Epithelial cell of proximal tubule (primary cell): ENCODE data around the gene SYT12. TPM values are rescaled to one million over a fixed set of nuclear protein-coding genes. Genes with fewer than 3 reads are reported as not detected.

ENCODE experiments used
- DNase-seq: peaks from one replicate; pipeline ENCODE4 v3.0.0-alpha.2; 2011; ENCODE audit warnings: low read depth
- H3K4me3 ChIP-seq: 2 replicates; pipeline ENCODE4 v1.5.1; 2011; ENCODE audit warnings: low read depth, mild to moderate bottlenecking, low read length
- total RNA-seq: library from RNA; depleted of rRNA; stranded (reverse); fragments of >200 nt; gene quantifications from 2 replicates; pipeline ENCODE4 v1.2.3, GENCODE V29; 2015
- TF ChIP-seq, protein P1 (sequence below): conservative IDR thresholded peaks from 2 replicates; pipeline ENCODE4 v1.5.1; 2012; ENCODE audit warnings: low read depth, mild to moderate bottlenecking, low read length

SYT12 gene
- total RNA-seq, 1 donor from 2014 or later = 0.58 TPM

GRCh38 chr11:67024410-67024809, 1.5 kb downstream of the SYT12 start:
- TF ChIP-seq, protein P1, sequence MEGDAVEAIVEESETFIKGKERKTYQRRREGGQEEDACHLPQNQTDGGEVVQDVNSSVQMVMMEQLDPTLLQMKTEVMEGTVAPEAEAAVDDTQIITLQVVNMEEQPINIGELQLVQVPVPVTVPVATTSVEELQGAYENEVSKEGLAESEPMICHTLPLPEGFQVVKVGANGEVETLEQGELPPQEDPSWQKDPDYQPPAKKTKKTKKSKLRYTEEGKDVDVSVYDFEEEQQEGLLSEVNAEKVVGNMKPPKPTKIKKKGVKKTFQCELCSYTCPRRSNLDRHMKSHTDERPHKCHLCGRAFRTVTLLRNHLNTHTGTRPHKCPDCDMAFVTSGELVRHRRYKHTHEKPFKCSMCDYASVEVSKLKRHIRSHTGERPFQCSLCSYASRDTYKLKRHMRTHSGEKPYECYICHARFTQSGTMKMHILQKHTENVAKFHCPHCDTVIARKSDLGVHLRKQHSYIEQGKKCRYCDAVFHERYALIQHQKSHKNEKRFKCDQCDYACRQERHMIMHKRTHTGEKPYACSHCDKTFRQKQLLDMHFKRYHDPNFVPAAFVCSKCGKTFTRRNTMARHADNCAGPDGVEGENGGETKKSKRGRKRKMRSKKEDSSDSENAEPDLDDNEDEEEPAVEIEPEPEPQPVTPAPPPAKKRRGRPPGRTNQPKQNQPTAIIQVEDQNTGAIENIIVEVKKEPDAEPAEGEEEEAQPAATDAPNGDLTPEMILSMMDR = no peak
- DNase-seq = no peak

DNA sequence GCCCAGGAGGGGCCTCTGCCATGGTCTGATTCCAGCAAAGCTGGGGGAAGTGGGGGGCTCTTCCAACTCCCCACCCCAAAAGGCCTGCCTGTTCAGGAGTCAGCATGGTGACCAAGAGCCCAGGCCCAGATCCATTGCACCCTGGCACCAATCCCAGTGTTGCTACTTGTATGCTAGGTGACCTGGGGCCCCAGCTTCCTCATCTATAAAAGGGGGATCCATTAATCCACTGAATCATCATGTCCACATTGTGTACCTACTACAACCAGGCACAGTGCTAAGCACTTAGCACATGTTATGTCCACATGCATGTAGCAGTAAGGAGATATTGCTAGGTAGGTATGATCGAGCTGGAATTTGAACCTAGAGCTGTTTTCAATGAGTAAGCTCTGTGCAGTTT, 2.0 kb downstream of the SYT12 start:
- H3K4me3 ChIP-seq = no peak overlapping the region
- DNase-seq = no peak
- TF ChIP-seq, protein P1 = no peak

More at GRCh38 chr11:67024410-67024809, 1.5 kb downstream of the SYT12 start:
- H3K4me3 ChIP-seq = peak overlapping the region; percentile 56

DNA sequence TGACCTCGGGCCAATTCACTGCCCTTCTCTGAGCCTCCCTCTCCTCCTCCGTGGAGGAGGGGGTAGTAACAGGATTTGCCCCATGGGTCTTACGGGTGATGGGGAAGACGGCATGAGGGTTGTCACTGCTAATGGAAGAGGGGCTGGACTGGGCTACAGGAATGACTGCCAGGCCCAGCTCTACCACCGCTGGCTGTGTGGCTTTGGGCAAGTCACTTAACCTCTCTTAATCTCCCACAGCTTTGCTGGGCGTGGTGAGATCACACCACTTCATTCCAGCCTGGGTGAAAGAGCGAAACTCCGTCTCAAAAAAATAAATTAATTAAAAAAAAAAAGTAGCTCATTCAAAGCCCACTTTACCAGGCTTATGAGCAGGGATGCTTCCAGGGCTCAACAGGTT, 2.8 kb downstream of the SYT12 start:
- H3K4me3 ChIP-seq = no peak overlapping the region
- TF ChIP-seq, protein P1 = no peak
- no peak for DNase-seq

- TF ChIP-seq, protein P1 = no peak
- no peak overlapping the region for H3K4me3 ChIP-seq
- no peak for DNase-seq
Measured at GRCh38 chr11:67026941-67027340, 4.0 kb downstream of the SYT12 start.

DNA sequence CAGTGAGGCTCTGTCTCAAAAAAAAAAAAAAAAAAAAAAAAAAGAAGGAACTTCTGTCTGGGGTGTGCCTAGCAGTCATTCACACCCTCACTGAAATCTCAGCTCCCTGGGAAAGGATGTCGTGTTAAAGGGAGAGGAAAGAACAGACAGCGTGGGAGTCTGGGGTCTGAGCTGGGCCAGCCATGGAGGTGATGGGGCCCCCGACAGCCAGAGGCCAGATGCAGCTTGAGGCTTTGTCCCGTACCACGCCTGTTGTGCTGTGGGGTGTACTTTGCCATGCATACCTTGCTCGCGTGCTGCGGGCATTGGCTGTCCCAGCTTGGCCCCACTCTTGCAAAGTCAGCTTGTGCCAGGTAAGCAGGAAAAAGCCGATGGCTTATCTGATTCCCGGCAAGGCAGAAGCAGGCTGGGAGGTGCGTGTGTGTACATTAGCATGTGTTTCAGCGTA, 4.6 kb downstream of the SYT12 start:
- no peak for DNase-seq
- no peak overlapping the region for H3K4me3 ChIP-seq
- TF ChIP-seq, protein P1 = no peak

DNA sequence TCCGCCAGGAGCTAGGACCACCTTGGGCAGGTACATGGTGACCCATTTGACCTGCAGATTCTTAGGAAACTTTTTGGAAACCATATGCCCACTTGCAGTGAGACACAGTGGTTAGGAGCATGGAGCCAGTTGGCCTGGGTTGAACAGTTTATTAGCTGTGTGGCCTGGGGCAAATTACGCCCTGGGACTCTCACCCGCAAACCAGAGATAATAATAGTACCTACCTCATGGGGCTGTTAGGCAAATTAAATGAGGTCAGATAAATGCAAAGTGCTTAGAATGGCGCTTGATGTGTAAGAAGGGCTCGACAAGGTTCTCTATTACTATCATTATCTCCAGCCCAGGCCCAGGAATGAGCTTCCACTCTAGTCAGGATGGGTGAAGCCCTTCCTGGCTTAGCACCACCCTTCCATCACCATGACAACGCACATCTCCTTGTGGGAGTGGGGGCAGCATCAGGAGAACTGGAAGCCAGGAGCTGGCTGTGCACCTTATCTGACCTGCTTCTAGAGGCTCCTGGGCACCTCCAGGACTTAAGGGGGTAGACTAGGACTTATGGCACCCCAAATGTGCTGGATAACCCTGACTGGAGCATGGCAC, 5.1 kb downstream of the SYT12 start:
- no peak overlapping the region for H3K4me3 ChIP-seq
- TF ChIP-seq, protein P1 = no peak
- no peak for DNase-seq

GRCh38 chr11:67029146-67029545, 6.2 kb downstream of the SYT12 start:
- no peak overlapping the region for H3K4me3 ChIP-seq
- TF ChIP-seq, protein P1 = no peak
- DNase-seq = no peak
